VCaP (cell line): ENCODE data around the gene EIF5B.

Source experiments
- H3K27ac ChIP-seq: fragments of 450-650 bp; 2 replicates; pipeline ENCODE4 v1.5.1; 2017
- CTCF ChIP-seq: fragments of 450-650 bp; conservative IDR thresholded peaks from 2 replicates; pipeline ENCODE4 v1.5.1; 2017; ENCODE audit warnings: mild to moderate bottlenecking, moderate library complexity

EIF5B gene

GRCh38 chr2:99448556-99448955, 111.4 kb downstream of the EIF5B start:
- no peak overlapping the region for H3K27ac ChIP-seq
- no peak for TF ChIP-seq CTCF

- no peak for TF ChIP-seq CTCF
- H3K27ac ChIP-seq: no peak overlapping the region
Observed at GRCh38 chr2:99450199-99450598, 113.0 kb downstream of the EIF5B start.
